GM12801 (cell line): ENCODE measurements around the gene VPS35.

Experiments
- CTCF ChIP-seq: IDR thresholded peaks from one replicate; pipeline ENCODE4 v1.5.1; 2011; ENCODE audit warnings: control low read depth; ENCODE audit not compliant: insufficient read length; ENCODE audit errors: extremely low read depth

VPS35 gene

GRCh38 chr16:46607529-46607928 lies 81.4 kb downstream of the VPS35 start:
- no peak for TF ChIP-seq CTCF

GRCh38 chr16:46606231-46606630 lies 82.7 kb downstream of the VPS35 start:
- TF ChIP-seq CTCF: no peak
